ENCODE results near the gene TCEAL8.
A peak's percentile ranks its signal among the peaks of the same experiment; 100 is the strongest.
"Not testable (repeated sequence)": the region's sequence is repeated elsewhere in the genome, so short reads cannot be mapped to it uniquely, and the experiment has no call there.

TCEAL8 gene

GRCh38 chrX:103254171-103254824 lies 657 bp downstream of the TCEAL8 start:
- Histone ChIP-seq H3K9ac (peak overlapping the region; percentile 70 to 81 (median 77)), H4K20me1 (peaks cover 0 to 10% (median 0%) of the 10 kb centered on the region in 11 experiments; a peak in 3 of 22 replicates), H3K4me1 (peaks cover 0 to 11% (median 6%) of the 10 kb centered on the region in 10 experiments; a peak in 4 of 20 replicates), H3K36me3 (peaks cover 0 to 9% (median 0%) of the 10 kb centered on the region in 11 experiments; a peak in 6 of 22 replicates), H3K27me3 (peaks cover 0 to 20% (median 0%) of the 10 kb centered on the region in 11 experiments; a peak in 8 of 22 replicates), H3K4me2 (peak overlapping the region; percentile 49 to 86 (median 67)), H3K27ac (peak overlapping the region; percentile 22 to 82 (median 73); a peak in 21 of 22 replicates), H3K9me3 (replicated peaks in 1 of 11) (no peaks in the 10 kb centered on the region), H3K4me3 (peak overlapping the region; percentile 56 to 85 (median 73))
- no peak for TF ChIP-seq Cebpa-rat (IDR thresholded peaks at IDR 0.05)

- H3K36me3 ChIP-seq = peaks cover 0 to 9% (median 0%) of the 10 kb centered on the region in 11 experiments; a peak in 6 of 22 replicates
- H3K27me3 ChIP-seq = peaks cover 0 to 20% (median 0%) of the 10 kb centered on the region in 11 experiments; a peak in 7 of 22 replicates
- H3K9me3 ChIP-seq (replicated peaks in 1 of 11) = no peaks in the 10 kb centered on the region
- TF ChIP-seq Cebpa-rat (IDR thresholded peaks at IDR 0.05) = no peak
- peak overlapping the region; percentile 70 to 81 (median 77); a peak in 21 of 22 replicates for H3K9ac ChIP-seq
- H4K20me1 ChIP-seq = peaks cover 0 to 10% (median 0%) of the 10 kb centered on the region in 11 experiments; a peak in 3 of 22 replicates
- peaks cover 0 to 11% (median 6%) of the 10 kb centered on the region in 10 experiments; a peak in 4 of 20 replicates for H3K4me1 ChIP-seq
- H3K4me2 ChIP-seq = peak overlapping the region; percentile 49 to 86 (median 67)
- peak overlapping the region in 10 of 11 experiments; percentile 52 to 82 (median 73); a peak in 19 of 22 replicates for H3K27ac ChIP-seq
- H3K4me3 ChIP-seq = peak overlapping the region; percentile 56 to 85 (median 73)
These were observed 1.3 kb downstream of the TCEAL8 start for GRCh38 chrX:103253608-103254007.

- H3K36me3 ChIP-seq = peaks cover 0 to 9% (median 0%) of the 10 kb centered on the region in 11 experiments; a peak in 6 of 22 replicates
- no peaks in the 10 kb centered on the region for H3K9me3 ChIP-seq (replicated peaks in 1 of 11)
- peaks cover 0 to 10% (median 0%) of the 10 kb centered on the region in 11 experiments; a peak in 3 of 22 replicates for H4K20me1 ChIP-seq
- H3K4me2 ChIP-seq = no peak overlapping the region
- TF ChIP-seq Cebpa-rat (IDR thresholded peaks at IDR 0.05) = no peak
- no peak overlapping the region for H3K9ac ChIP-seq
- peaks cover 0 to 20% (median 0%) of the 10 kb centered on the region in 11 experiments; a peak in 7 of 22 replicates for H3K27me3 ChIP-seq
- H3K4me3 ChIP-seq = no peak overlapping the region
- H3K4me1 ChIP-seq = peaks cover 0 to 11% (median 6%) of the 10 kb centered on the region in 10 experiments; a peak in 4 of 20 replicates
- no peak overlapping the region for H3K27ac ChIP-seq
These were observed 4.0 kb downstream of the TCEAL8 start for GRCh38 chrX:103250977-103251376.

GRCh38 chrX:103249805-103250204 lies 5.2 kb downstream of the TCEAL8 start:
- H4K20me1 ChIP-seq = peaks cover 0 to 10% (median 0%) of the 10 kb centered on the region in 11 experiments; a peak in 3 of 22 replicates
- H3K4me3 ChIP-seq = no peak overlapping the region
- no peak overlapping the region for H3K4me2 ChIP-seq
- H3K27ac ChIP-seq = no peak overlapping the region
- peaks cover 0 to 18% (median 0%) of the 10 kb centered on the region in 11 experiments; a peak in 7 of 22 replicates for H3K27me3 ChIP-seq
- H3K36me3 ChIP-seq = peaks cover 0 to 9% (median 0%) of the 10 kb centered on the region in 11 experiments; a peak in 6 of 22 replicates
- H3K4me1 ChIP-seq = peaks cover 0 to 11% (median 5%) of the 10 kb centered on the region in 10 experiments; a peak in 4 of 20 replicates
- no peaks in the 10 kb centered on the region for H3K9me3 ChIP-seq (replicated peaks in 1 of 11)
- TF ChIP-seq Cebpa-rat (IDR thresholded peaks at IDR 0.05) = no peak
- H3K9ac ChIP-seq = no peak overlapping the region

GRCh38 chrX:103248553-103248952 lies 6.4 kb downstream of the TCEAL8 start:
- Histone ChIP-seq H3K9ac (no peak overlapping the region), H3K27me3 (peaks cover 0 to 10% (median 0%) of the 10 kb centered on the region in 11 experiments; a peak in 5 of 22 replicates), H3K4me3 (no peak overlapping the region), H3K9me3 (replicated peaks in 1 of 11) (no peaks in the 10 kb centered on the region), H4K20me1 (peaks cover 0 to 10% (median 0%) of the 10 kb centered on the region in 11 experiments; a peak in 3 of 22 replicates), H3K4me1 (peaks cover 0 to 11% (median 3%) of the 10 kb centered on the region in 10 experiments; a peak in 4 of 20 replicates), H3K36me3 (peaks cover 0 to 9% (median 0%) of the 10 kb centered on the region in 11 experiments; a peak in 6 of 22 replicates), H3K4me2 (no peak overlapping the region), H3K27ac (no peak overlapping the region)
- no peak for TF ChIP-seq Cebpa-rat (IDR thresholded peaks at IDR 0.05)

- no peaks in the 10 kb centered on the region for H3K27me3 ChIP-seq
- no peaks in the 10 kb centered on the region for H4K20me1 ChIP-seq
- H3K27ac ChIP-seq = no peak overlapping the region
- no peak overlapping the region for H3K9ac ChIP-seq
- no peak overlapping the region for H3K4me2 ChIP-seq
- H3K9me3 ChIP-seq (replicated peaks in 1 of 11) = no peaks in the 10 kb centered on the region
- TF ChIP-seq Cebpa-rat (IDR thresholded peaks at IDR 0.05) = no peak
- no peak overlapping the region for H3K4me3 ChIP-seq
- no peaks in the 10 kb centered on the region for H3K4me1 ChIP-seq
- H3K36me3 ChIP-seq = no peaks in the 10 kb centered on the region
These were observed 14.8 kb downstream of the TCEAL8 start for GRCh38 chrX:103240155-103240554.

- H3K36me3 ChIP-seq = no peaks in the 10 kb centered on the region
- no peak overlapping the region for H3K4me3 ChIP-seq
- no peaks in the 10 kb centered on the region for H3K27me3 ChIP-seq
- H3K9ac ChIP-seq = no peak overlapping the region
- H3K9me3 ChIP-seq (replicated peaks in 1 of 11) = no peaks in the 10 kb centered on the region
- no peak overlapping the region for H3K4me2 ChIP-seq
- no peak for TF ChIP-seq Cebpa-rat (IDR thresholded peaks at IDR 0.05)
- no peaks in the 10 kb centered on the region for H4K20me1 ChIP-seq
- no peaks in the 10 kb centered on the region for H3K4me1 ChIP-seq
- H3K27ac ChIP-seq = no peak overlapping the region
These were observed 18.7 kb downstream of the TCEAL8 start for GRCh38 chrX:103236296-103236695.

GRCh38 chrX:103235608-103236007 lies 19.3 kb downstream of the TCEAL8 start:
- H3K4me1 ChIP-seq; H3K36me3 ChIP-seq; H3K27me3 ChIP-seq; H3K4me2 ChIP-seq; H3K9ac ChIP-seq; H4K20me1 ChIP-seq; H3K27ac ChIP-seq; H3K4me3 ChIP-seq; H3K9me3 ChIP-seq (replicated peaks in 1 of 11): not testable (repeated sequence)

- no peaks in the 10 kb centered on the region for H3K9me3 ChIP-seq (replicated peaks in 1 of 11)
- no peak overlapping the region for H3K9ac ChIP-seq
- no peaks in the 10 kb centered on the region; a peak in 1 of 22 replicates for H3K27me3 ChIP-seq
- no peaks in the 10 kb centered on the region for H3K4me1 ChIP-seq
- no peak overlapping the region for H3K4me2 ChIP-seq
- no peak for TF ChIP-seq Cebpa-rat (IDR thresholded peaks at IDR 0.05)
- H4K20me1 ChIP-seq = no peaks in the 10 kb centered on the region
- H3K4me3 ChIP-seq = no peak overlapping the region
- H3K27ac ChIP-seq = no peak overlapping the region
- H3K36me3 ChIP-seq = no peaks in the 10 kb centered on the region
These were observed 20.1 kb downstream of the TCEAL8 start for GRCh38 chrX:103234869-103235268.
